ENCODE data around the gene MCAT. TPM values are rescaled to one million over a fixed set of nuclear protein-coding genes. Genes with fewer than 3 reads are reported as not detected.

Gene MCAT
- polyA plus RNA-seq, 3 donors, result 4.5 to 8.9 (median 6.8) TPM

GRCh38 chr22:43172191-43172590, 29.0 kb upstream of the MCAT start:
- intact Hi-C loops (cut with micrococcal nuclease), result no loop called here
- H3K79me2 ChIP-seq (ENCODE audit: insufficient read depth, low read length), result no peaks in the 10 kb centered on the region
- no peak overlapping the region for H3K4me3 ChIP-seq (replicated peaks in 1 of 3; ENCODE audit: low read depth in 2 of 3, low read length in 3 of 3)
- H3K36me3 ChIP-seq (replicated peaks in 1 of 2; ENCODE audit: control insufficient read depth in 1 of 2, insufficient read depth in 2 of 2, low read length in 2 of 2), result peaks cover 61 to 90% of the 10 kb centered on the region in 2 donors
- no peak overlapping the region for H2AFZ ChIP-seq (ENCODE audit: insufficient read depth, low read depth, low read length, poor library complexity, severe bottlenecking)
- no peaks in the 10 kb centered on the region for H3K9me3 Mint-ChIP-seq
- WGBS (ENCODE audit: insufficient coverage), result 98% methylated on average over 16 of the region's 19 CpGs
- H3K27me3 ChIP-seq (ENCODE audit: control insufficient read depth in 2 of 2, insufficient read depth in 2 of 2, low read length in 2 of 2), result no peaks in the 10 kb centered on the region
- no peak overlapping the region for H3K9ac ChIP-seq (ENCODE audit: insufficient read depth, low read length, poor library complexity, severe bottlenecking)
- no peaks in the 10 kb centered on the region for H3K4me1 Mint-ChIP-seq
- DNase-seq, result no peak
- H3K27me3 Mint-ChIP-seq (ENCODE audit: low read depth in 3 of 3), result peaks cover 0 to 2% (median 0%) of the 10 kb centered on the region in 3 donors
- peaks cover 3% of the 10 kb centered on the region for H4K20me1 ChIP-seq (ENCODE audit: insufficient read depth, low read length)
- H3K4me2 ChIP-seq (replicated peaks; ENCODE audit: extremely low read depth, low read length, poor library complexity, severe bottlenecking), result no peak overlapping the region
- H3K27ac Mint-ChIP-seq, result no peak overlapping the region
- H3K27ac ChIP-seq (ENCODE audit: low read depth in 1 of 2, low read length in 2 of 2), result no peak overlapping the region
- H3K36me3 Mint-ChIP-seq, result peaks cover 58 to 89% of the 10 kb centered on the region in 2 donors
- no peak for TF ChIP-seq CTCF (IDR thresholded peaks at IDR 0.05)
- H3K4me1 ChIP-seq (ENCODE audit: control insufficient read depth in 1 of 2, insufficient read depth in 2 of 2, low read length in 2 of 2), result no peaks in the 10 kb centered on the region
- no peak overlapping the region for H3K4me3 Mint-ChIP-seq
- no peaks in the 10 kb centered on the region for H3K9me3 ChIP-seq (replicated peaks in 1 of 2; ENCODE audit: control insufficient read depth in 1 of 2, insufficient read depth in 1 of 2, low read length in 2 of 2)

GRCh38 chr22:43171607-43172006, 28.4 kb upstream of the MCAT start:
- Histone ChIP-seq H4K20me1 (ENCODE audit: insufficient read depth, low read length) (peaks cover 3% of the 10 kb centered on the region), H3K79me2 (ENCODE audit: insufficient read depth, low read length) (no peaks in the 10 kb centered on the region), H3K27me3 (ENCODE audit: control insufficient read depth in 2 of 2, insufficient read depth in 2 of 2, low read length in 2 of 2) (no peaks in the 10 kb centered on the region), H3K9me3 (replicated peaks in 1 of 2; ENCODE audit: control insufficient read depth in 1 of 2, insufficient read depth in 1 of 2, low read length in 2 of 2) (no peaks in the 10 kb centered on the region), H3K4me2 (replicated peaks; ENCODE audit: extremely low read depth, low read length, poor library complexity, severe bottlenecking) (no peak overlapping the region), H3K27ac (ENCODE audit: low read depth in 1 of 2, low read length in 2 of 2) (no peak overlapping the region), H3K9ac (ENCODE audit: insufficient read depth, low read length, poor library complexity, severe bottlenecking) (no peak overlapping the region), H3K4me1 (ENCODE audit: control insufficient read depth in 1 of 2, insufficient read depth in 2 of 2, low read length in 2 of 2) (no peaks in the 10 kb centered on the region), H2AFZ (ENCODE audit: insufficient read depth, low read depth, low read length, poor library complexity, severe bottlenecking) (no peak overlapping the region), H3K36me3 (replicated peaks in 1 of 2; ENCODE audit: control insufficient read depth in 1 of 2, insufficient read depth in 2 of 2, low read length in 2 of 2) (peaks cover 59 to 90% of the 10 kb centered on the region in 2 donors), H3K4me3 (replicated peaks in 1 of 3; ENCODE audit: low read depth in 2 of 3, low read length in 3 of 3) (no peak overlapping the region)
- DNase-seq, result no peak
- Mint-ChIP-seq H3K27ac (no peak overlapping the region), H3K36me3 (peaks cover 61 to 92% of the 10 kb centered on the region in 2 donors), H3K27me3 (ENCODE audit: low read depth in 3 of 3) (peaks cover 0 to 2% (median 0%) of the 10 kb centered on the region in 3 donors), H3K4me3 (no peak overlapping the region), H3K4me1 (no peaks in the 10 kb centered on the region), H3K9me3 (no peaks in the 10 kb centered on the region)
- WGBS (ENCODE audit: insufficient coverage), result 93% methylated on average over 8 of the region's 12 CpGs
- TF ChIP-seq CTCF (IDR thresholded peaks at IDR 0.05), result no peak
- intact Hi-C loops (cut with micrococcal nuclease), result no loop called here
